A673 (cell line): Measurements from ENCODE around the gene LRRC1. TPM values are rescaled to one million over a fixed set of nuclear protein-coding genes. Genes with fewer than 3 reads are reported as not detected.

Source experiments
- BruUV-seq: library from RNA; stranded (reverse); fragments of 400-500 nt; replicated peaks from 2 replicates; lab custom pipeline; 2021; lab: Mats Ljungman, UMichigan
- CTCF ChIA-PET: fragments of 300-600 bp; sonication (Branson Sonifier 250); formaldehyde crosslinking; loops from one replicate; lab custom pipeline; 2022; ENCODE audit warnings: antibody characterized with exemption; lab: Charles Lee
- POLR2A ChIA-PET: fragments of 300-600 bp; sonication (Branson Sonifier 250); formaldehyde crosslinking; loops from one replicate; lab custom pipeline; 2022; ENCODE audit warnings: antibody characterized with exemption; ENCODE audit not compliant: low non-redundant PET; lab: Charles Lee
- DNase-seq: peaks from one replicate; pipeline ENCODE4 v3.0.0-alpha.2; 2015; ENCODE audit warnings: low spot score
- H3K27ac ChIP-seq: fragments of 200-600 bp; sonication (generic); 2 replicates; pipeline ENCODE4 v1.5.1; 2016; ENCODE audit warnings: mixed run types, low read depth, mild to moderate bottlenecking, mixed read lengths, antibody characterized with exemption, low read length; ENCODE audit not compliant: poor library complexity, severe bottlenecking
- H3K27me3 ChIP-seq: fragments of 200-600 bp; sonication (generic); replicated peaks from 2 replicates; pipeline ENCODE4 v1.6.1; 2017; ENCODE audit warnings: mixed run types, low read depth, mild to moderate bottlenecking, mixed read lengths, antibody characterized with exemption, low read length; ENCODE audit not compliant: insufficient read depth, poor library complexity
- H3K36me3 ChIP-seq: fragments of 200-600 bp; sonication (generic); 2 replicates; pipeline ENCODE4 v1.6.1; 2016; ENCODE audit warnings: mixed run types, mild to moderate bottlenecking, mixed read lengths, antibody characterized with exemption, low read length; ENCODE audit not compliant: insufficient read depth, poor library complexity, severe bottlenecking
- H3K4me1 ChIP-seq: fragments of 200-600 bp; sonication (generic); 2 replicates; pipeline ENCODE4 v1.6.1; 2017; ENCODE audit warnings: mixed run types, mild to moderate bottlenecking, mixed read lengths, antibody characterized with exemption, low read length; ENCODE audit not compliant: insufficient read depth, poor library complexity, severe bottlenecking
- H3K4me3 ChIP-seq: fragments of 200-600 bp; sonication (generic); 2 replicates; pipeline ENCODE4 v1.5.1; 2016; ENCODE audit warnings: low read depth, mixed run types, mild to moderate bottlenecking, mixed read lengths, low read length; ENCODE audit not compliant: poor library complexity, severe bottlenecking
- H3K9me3 ChIP-seq: fragments of 200-600 bp; sonication (generic); 2 replicates; pipeline ENCODE4 v1.6.1; 2016; ENCODE audit warnings: mixed run types, low read depth, mild to moderate bottlenecking, mixed read lengths, antibody characterized with exemption, low read length; ENCODE audit not compliant: poor library complexity, severe bottlenecking
- EZH2 ChIP-seq: fragments of 200-600 bp; sonication (generic); IDR thresholded peaks from 2 replicates; pipeline ENCODE4 v1.6.1; 2017; ENCODE audit warnings: borderline replicate concordance, low read depth, mild to moderate bottlenecking, mixed read lengths, antibody characterized with exemption, low read length; ENCODE audit not compliant: poor library complexity, severe bottlenecking
- intact Hi-C: fragments of 100-400 bp; cut with micrococcal nuclease; formaldehyde crosslinking; loops from one replicate; pipeline ENCODE4 v1.10.0; 2022; ENCODE audit not compliant: unreplicated experiment
- total RNA-seq: library from RNA; stranded (reverse); gene quantifications from 2 replicates; pipeline ENCODE4 v1.2.3, GENCODE V29; 2021
- TF ChIP-seq, protein P1 (sequence below): fragments of 300-800, 200-600 bp; sonication (generic); conservative IDR thresholded peaks from 2 replicates; pipeline ENCODE4 v1.5.1; 2017; ENCODE audit warnings: low read depth, mild to moderate bottlenecking, antibody characterized with exemption, low read length, moderate library complexity, mixed read lengths

Gene LRRC1
- total RNA-seq, 1 experiment from 2014 or later = 4.4 TPM

DNA sequence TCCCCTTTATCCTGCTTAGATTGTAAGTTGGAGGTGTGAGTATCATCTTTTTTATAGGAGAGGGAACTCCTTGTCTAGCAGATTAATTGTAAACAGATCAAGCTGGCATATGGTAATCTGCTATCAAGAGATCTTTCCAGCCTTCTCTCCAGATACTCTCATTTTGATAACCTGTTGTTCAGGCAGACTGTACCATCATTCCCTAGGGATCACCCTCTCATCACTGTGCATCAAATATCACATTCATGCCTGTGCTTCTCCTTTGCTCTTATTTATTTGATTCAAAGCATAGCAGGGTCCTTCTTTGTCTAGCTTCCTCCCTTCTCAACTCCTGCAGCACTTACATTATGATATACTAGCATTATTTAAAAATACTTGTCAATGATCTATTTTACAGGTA lies 73.8 kb downstream of the LRRC1 start:
- TF ChIP-seq EZH2 = no peak
- TF ChIP-seq, protein P1, sequence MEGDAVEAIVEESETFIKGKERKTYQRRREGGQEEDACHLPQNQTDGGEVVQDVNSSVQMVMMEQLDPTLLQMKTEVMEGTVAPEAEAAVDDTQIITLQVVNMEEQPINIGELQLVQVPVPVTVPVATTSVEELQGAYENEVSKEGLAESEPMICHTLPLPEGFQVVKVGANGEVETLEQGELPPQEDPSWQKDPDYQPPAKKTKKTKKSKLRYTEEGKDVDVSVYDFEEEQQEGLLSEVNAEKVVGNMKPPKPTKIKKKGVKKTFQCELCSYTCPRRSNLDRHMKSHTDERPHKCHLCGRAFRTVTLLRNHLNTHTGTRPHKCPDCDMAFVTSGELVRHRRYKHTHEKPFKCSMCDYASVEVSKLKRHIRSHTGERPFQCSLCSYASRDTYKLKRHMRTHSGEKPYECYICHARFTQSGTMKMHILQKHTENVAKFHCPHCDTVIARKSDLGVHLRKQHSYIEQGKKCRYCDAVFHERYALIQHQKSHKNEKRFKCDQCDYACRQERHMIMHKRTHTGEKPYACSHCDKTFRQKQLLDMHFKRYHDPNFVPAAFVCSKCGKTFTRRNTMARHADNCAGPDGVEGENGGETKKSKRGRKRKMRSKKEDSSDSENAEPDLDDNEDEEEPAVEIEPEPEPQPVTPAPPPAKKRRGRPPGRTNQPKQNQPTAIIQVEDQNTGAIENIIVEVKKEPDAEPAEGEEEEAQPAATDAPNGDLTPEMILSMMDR = no peak
- Histone ChIP-seq H3K27me3 (no peaks in the 10 kb centered on the region), H3K4me3 (no peak overlapping the region), H3K4me1 (no peaks in the 10 kb centered on the region), H3K27ac (no peak overlapping the region), H3K36me3 (no peaks in the 10 kb centered on the region), H3K9me3 (peaks cover 3% of the 10 kb centered on the region)
- CTCF ChIA-PET = no interaction called here
- BruUV-seq = no TSS peak
- DNase-seq = no peak
- POLR2A ChIA-PET = no interaction called here
- intact Hi-C loops = no loop called here

DNA sequence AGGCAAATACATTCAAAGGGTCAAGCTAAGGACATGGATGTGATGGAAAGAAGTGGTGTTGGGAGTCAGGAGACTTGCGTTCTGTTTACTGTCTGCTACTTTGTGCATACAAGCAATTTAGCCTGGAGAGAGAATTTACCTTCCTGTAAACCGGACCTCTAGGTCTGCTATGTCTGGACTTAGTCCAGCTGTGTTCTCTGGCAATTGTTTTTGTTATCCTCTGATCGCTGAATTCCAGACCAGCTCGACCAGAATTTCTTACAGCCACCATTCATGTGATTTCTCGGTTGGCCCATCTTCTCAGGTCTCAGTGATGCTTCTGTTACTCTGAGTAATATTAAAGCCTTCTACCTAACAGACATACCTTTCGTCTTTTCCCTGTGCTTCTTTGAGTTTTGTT lies 75.2 kb downstream of the LRRC1 start:
- BruUV-seq = no TSS peak
- H3K27ac ChIP-seq = no peak overlapping the region
- CTCF ChIA-PET = no interaction called here
- H3K9me3 ChIP-seq = peaks cover 3% of the 10 kb centered on the region
- no peaks in the 10 kb centered on the region for H3K4me1 ChIP-seq
- TF ChIP-seq, protein P1 = no peak
- no peak for TF ChIP-seq EZH2
- intact Hi-C loops = loop anchor here (5.0 kb wide), 1 partner anchor 47 kb away; no protein-coding TSS in a partner anchor
- H3K36me3 ChIP-seq = no peaks in the 10 kb centered on the region
- POLR2A ChIA-PET = no interaction called here
- no peaks in the 10 kb centered on the region for H3K27me3 ChIP-seq
- no peak for DNase-seq
- no peak overlapping the region for H3K4me3 ChIP-seq

DNA sequence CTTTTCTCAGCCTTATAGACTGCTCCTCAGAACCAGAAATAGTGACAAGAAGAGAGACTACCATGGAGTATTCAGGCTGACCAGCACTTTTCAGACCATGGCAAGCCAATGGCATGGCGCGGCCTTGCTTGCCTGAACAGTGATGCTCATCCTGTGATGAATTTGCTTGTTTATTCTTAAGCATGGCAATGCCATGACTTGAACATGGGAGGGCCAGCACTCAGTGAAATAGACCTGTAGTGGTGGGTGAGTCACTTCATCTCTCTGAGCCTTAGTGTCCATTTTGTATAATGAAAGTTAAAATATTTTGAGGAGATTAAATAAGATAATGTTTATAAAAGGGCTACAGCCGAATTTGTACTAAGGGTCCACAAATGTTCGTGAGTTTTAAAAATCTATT lies 79.1 kb downstream of the LRRC1 start:
- POLR2A ChIA-PET = no interaction called here
- no peaks in the 10 kb centered on the region for H3K4me1 ChIP-seq
- H3K27ac ChIP-seq = no peak overlapping the region
- no peak for DNase-seq
- no TSS peak for BruUV-seq
- CTCF ChIA-PET = no interaction called here
- H3K4me3 ChIP-seq = no peak overlapping the region
- no peaks in the 10 kb centered on the region for H3K27me3 ChIP-seq
- no peak for TF ChIP-seq EZH2
- TF ChIP-seq, protein P1 = no peak
- no peaks in the 10 kb centered on the region for H3K36me3 ChIP-seq
- H3K9me3 ChIP-seq = peaks cover 3% of the 10 kb centered on the region
- intact Hi-C loops = loop anchor here (5.0 kb wide), 1 partner anchor 43 kb away; no protein-coding TSS in a partner anchor
